ENCODE data around the gene RBFOX2.
"Not testable (repeated sequence)": the region's sequence is repeated elsewhere in the genome, so short reads cannot be mapped to it uniquely, and the experiment has no call there.

Gene RBFOX2

GRCh38 chr22:35824256-35824655 lies 204.4 kb downstream of the RBFOX2 start:
- H3K27ac ChIP-seq: no peak overlapping the region
- TF ChIP-seq CTCF (conservative IDR thresholded peaks at IDR 0.05): no peak

DNA sequence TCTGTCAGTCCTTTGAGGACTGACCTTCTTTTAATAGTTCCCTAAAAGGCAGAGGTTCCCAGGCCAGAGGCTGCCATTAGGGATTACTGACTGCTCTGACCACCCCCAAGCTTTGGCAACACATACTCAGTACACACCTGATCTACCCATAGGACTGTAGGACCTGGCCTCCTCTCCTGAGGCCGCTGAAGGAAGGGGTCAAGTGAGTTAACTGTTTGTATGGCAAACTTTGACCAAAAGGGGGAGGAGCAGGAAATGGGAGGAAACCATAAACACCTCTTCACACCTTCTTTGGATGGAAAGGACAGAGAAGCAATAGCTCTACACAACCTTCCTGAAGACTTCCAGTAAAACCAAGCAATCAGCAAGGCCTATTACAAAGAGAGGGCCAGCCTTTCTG lies 207.0 kb downstream of the RBFOX2 start:
- no peak for TF ChIP-seq CTCF (conservative IDR thresholded peaks at IDR 0.05)
- H3K27ac ChIP-seq: no peak overlapping the region

- no peak overlapping the region for H3K27ac ChIP-seq
- no peak for TF ChIP-seq CTCF (conservative IDR thresholded peaks at IDR 0.05)
Observed at GRCh38 chr22:35819421-35819820, 209.2 kb downstream of the RBFOX2 start.

- H3K27ac ChIP-seq: no peak overlapping the region
- TF ChIP-seq CTCF (conservative IDR thresholded peaks at IDR 0.05): no peak
Observed at GRCh38 chr22:35818897-35819296, 209.7 kb downstream of the RBFOX2 start.

DNA sequence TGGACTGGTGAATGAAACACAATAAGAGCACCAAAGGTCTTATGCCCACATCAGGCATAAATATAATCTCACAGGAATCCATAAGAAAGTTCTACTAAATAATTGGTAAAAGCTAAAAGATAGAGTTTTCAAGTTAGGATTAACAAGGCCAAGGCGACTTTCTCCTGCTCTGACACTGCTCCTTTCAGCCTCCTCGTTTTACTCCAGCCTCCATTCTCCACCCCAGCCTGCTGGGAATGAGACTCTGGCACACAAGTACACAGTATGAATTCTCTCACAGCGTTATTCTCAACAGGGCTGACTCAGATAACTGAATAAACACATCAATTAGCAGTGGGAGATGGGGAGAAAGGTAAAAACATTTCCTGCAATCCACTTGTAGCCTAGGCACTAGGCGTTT lies 216.0 kb downstream of the RBFOX2 start:
- no peak for TF ChIP-seq CTCF (conservative IDR thresholded peaks at IDR 0.05)
- no peak overlapping the region for H3K27ac ChIP-seq

DNA sequence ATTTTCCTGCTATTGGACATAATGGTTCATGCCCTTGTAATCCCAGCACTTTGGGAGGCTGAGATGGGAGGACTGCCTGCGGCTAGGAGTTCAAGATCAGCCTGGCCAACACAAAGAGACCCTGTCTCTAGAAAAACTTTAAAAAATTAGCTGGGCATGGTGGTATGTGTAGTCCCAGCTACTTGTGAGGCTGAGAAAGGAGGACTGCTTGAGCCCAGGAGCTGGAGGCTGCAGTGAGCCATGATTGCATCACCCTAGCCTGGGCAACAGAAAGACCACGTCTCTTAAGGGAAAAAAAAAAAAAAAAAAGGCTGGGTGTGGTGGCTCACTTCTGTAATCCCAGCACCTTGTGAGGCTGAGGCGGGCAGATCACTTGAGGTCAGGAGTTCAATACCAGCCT lies 217.0 kb downstream of the RBFOX2 start:
- no peak overlapping the region for H3K27ac ChIP-seq
- no peak for TF ChIP-seq CTCF (conservative IDR thresholded peaks at IDR 0.05)

GRCh38 chr22:35809816-35810215 lies 218.8 kb downstream of the RBFOX2 start:
- TF ChIP-seq CTCF (conservative IDR thresholded peaks at IDR 0.05): no peak
- no peak overlapping the region for H3K27ac ChIP-seq

GRCh38 chr22:35808377-35808776 lies 220.2 kb downstream of the RBFOX2 start:
- no peak overlapping the region for H3K27ac ChIP-seq
- no peak for TF ChIP-seq CTCF (conservative IDR thresholded peaks at IDR 0.05)

GRCh38 chr22:35806668-35807067 lies 222.0 kb downstream of the RBFOX2 start:
- not testable (repeated sequence) for H3K27ac ChIP-seq
